Measurements from ENCODE around the gene LMF1. TPM values are rescaled to one million over a fixed set of nuclear protein-coding genes. Genes with fewer than 3 reads are reported as not detected.
"Not testable (repeated sequence)": the region's sequence is repeated elsewhere in the genome, so short reads cannot be mapped to it uniquely, and the experiment has no call there.

The LMF1 gene
- total RNA-seq, 2 experiments from 2014 or later, result 26.6 to 31.3 TPM

DNA sequence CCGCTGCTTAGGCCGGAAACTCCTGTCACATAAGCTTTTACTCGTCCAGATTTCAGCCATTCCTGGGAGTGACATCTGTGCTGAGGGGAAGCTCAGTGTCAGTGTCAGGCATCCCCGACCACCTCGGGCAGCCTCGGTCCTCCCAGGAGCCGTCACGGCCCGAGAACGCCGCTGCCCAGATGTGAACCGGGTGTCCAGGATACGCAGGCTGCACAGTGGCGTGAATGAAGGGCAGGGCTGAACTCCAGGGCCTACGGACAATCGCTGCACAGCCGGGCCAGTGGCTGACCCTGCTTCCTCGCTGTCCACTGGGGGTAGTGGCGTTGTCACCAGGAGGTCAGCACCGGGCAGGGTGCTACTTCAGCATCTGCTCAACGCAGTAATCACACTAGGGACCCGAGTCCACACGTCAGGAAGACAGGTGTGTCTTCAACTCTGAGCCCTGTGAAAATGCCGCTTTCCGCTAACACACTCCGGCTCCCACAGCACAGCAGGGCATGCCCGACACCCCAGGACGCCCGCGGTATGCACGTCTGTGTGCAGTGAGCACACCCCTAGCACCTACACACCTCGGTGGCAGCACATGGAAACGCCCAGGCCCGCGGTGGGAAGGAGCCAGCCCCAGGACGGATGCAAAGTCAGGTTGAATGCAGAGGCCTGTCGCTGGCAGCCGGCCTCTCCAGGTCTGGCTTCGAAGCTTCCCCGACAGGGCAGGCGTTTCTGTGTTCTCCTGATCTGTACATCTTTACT is 3.1 kb downstream of the LMF1 start:
- Mint-ChIP-seq H3K27me3 (peaks cover 3% of the 10 kb centered on the region), H3K36me3 (peaks cover 11% of the 10 kb centered on the region), H3K4me1 (peaks cover 22% of the 10 kb centered on the region), H3K4me3 (no peak overlapping the region), H3K9me3 (no peaks in the 10 kb centered on the region), H3K27ac (no peak overlapping the region)
- POLR2A ChIA-PET, result no interaction called here
- no peak for ATAC-seq (ENCODE audit: low read depth)
- DNase-seq, result no peak

DNA sequence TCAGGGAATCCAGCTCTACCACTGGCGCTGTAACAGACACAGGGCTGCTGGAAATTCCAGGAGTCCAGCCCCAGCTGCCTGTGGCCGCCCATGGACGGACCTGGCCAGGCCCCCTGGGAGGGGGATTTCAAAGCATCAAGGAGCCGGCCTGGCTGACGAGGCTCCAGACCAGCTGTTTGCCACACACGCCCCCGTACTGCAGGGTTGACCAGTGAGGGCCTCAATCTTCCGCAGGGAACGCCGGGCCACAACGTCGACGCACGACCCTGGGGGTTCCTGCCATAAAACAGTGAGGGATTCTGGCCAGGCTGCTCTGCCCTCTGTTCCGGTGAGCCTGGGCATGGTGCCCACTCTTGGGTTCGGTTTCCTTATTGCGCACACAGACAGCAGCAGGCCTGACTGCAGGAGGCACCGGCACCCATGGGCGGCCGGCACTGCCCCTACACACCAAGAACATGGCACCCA is 3.7 kb downstream of the LMF1 start:
- Mint-ChIP-seq H3K27ac (no peak overlapping the region), H3K36me3 (peaks cover 11% of the 10 kb centered on the region), H3K4me1 (peaks cover 22% of the 10 kb centered on the region), H3K4me3 (no peak overlapping the region), H3K27me3 (peaks cover 3% of the 10 kb centered on the region), H3K9me3 (no peaks in the 10 kb centered on the region)
- POLR2A ChIA-PET, result no interaction called here
- ATAC-seq (ENCODE audit: low read depth), result no peak
- no peak for DNase-seq

DNA sequence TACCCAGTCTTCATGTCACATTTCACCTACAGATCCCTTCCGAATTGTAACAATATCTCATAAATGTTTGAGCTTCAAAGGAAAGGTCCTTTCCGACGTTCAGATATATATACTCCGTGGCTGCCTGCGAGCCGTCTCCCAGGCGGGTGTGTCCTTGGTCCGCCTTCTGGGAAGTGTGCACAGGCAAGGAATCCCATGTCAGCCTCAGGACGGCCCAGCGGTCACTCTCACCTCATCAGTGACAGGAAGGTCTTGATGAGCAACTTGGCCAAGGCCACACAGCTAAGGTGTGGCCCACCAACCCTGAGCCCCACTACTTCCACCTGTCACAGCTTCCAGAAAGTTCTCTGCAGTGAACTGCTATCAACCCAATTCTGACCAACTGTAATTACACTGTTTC is 4.3 kb downstream of the LMF1 start:
- POLR2A ChIA-PET, result no interaction called here
- peaks cover 22% of the 10 kb centered on the region for H3K4me1 Mint-ChIP-seq
- no peaks in the 10 kb centered on the region for H3K9me3 Mint-ChIP-seq
- H3K4me3 Mint-ChIP-seq, result no peak overlapping the region
- H3K36me3 Mint-ChIP-seq, result peaks cover 11% of the 10 kb centered on the region
- no peak overlapping the region for H3K27ac Mint-ChIP-seq
- H3K27me3 Mint-ChIP-seq, result no peaks in the 10 kb centered on the region
- DNase-seq, result no peak
- no peak for ATAC-seq (ENCODE audit: low read depth)

DNA sequence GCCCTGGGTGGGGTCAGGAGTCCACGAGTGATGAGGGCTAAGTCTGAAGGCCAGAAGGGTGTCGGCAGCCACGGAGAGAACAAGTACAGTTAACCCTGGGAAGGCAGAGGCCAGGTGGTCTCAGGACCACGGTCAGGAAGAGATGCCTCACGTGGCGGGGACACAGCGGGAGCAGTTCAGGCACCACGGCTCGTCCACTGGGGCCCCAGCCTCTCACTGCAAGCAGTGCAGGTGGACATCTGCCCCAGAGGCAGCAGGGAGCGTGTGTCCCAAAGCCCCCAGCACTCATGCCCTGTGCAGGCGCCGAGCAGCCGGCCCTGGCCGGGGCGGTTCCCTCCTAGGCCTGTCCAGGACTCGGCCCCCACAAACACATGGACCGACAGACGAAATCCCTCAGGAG is 4.7 kb downstream of the LMF1 start:
- ATAC-seq (ENCODE audit: low read depth) (no peak), DNase-seq (no peak)
- no peaks in the 10 kb centered on the region for H3K27me3 Mint-ChIP-seq
- peaks cover 11% of the 10 kb centered on the region for H3K36me3 Mint-ChIP-seq
- POLR2A ChIA-PET, result no interaction called here
- H3K4me1 Mint-ChIP-seq, result peaks cover 20% of the 10 kb centered on the region
- no peak overlapping the region for H3K4me3 Mint-ChIP-seq
- H3K9me3 Mint-ChIP-seq, result no peaks in the 10 kb centered on the region
- no peak overlapping the region for H3K27ac Mint-ChIP-seq

DNA sequence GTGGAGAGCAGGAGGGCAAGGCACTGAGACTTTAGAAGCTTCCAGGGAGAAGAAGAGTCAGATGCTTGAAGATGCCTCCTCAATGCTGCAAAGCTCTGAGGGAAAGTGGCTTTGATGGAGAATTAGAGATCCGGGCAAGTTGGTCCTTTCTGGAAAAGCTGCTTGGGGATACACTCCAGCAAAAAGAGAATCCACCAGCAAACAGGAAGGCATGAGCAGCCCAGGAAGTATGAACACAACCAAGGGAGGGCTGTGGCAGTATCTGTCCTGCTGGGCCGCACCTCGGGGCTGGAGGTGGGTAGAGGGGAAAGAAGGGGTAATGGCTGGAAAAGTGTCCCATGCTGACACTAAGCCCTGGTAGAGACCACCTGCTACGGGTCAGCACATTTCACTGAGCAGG is 5.3 kb downstream of the LMF1 start:
- Mint-ChIP-seq H3K9me3 (no peaks in the 10 kb centered on the region), H3K27ac (no peak overlapping the region), H3K36me3 (peaks cover 11% of the 10 kb centered on the region), H3K4me3 (no peak overlapping the region), H3K27me3 (no peaks in the 10 kb centered on the region), H3K4me1 (peaks cover 20% of the 10 kb centered on the region)
- POLR2A ChIA-PET, result interaction anchor here (0.6 kb wide), 1 partner anchor 455 kb away, joined by 5 read pairs; the partner anchor contains the start of gene UQCC4
- no peak for ATAC-seq (ENCODE audit: low read depth)
- DNase-seq, result no peak

DNA sequence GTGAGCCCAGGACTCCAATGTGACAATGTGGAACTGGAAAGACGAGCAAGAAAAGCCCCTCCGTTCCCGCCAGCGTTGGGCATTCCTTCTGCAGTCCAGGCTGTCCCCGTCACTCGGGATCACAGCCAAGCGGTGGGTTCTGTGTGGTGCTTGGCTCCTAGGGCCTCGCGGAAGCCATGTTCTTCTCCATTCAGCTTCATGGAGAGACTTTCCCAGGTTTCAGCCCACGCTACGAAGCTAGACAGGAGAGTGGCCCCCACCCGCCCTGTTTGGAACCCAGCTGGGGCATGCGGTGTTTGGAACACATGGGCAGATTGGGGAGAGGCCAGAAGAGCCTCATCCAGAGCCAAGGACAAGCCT is 5.8 kb downstream of the LMF1 start:
- POLR2A ChIA-PET, result interaction anchor here (0.6 kb wide), 1 partner anchor 456 kb away, joined by 5 read pairs; the partner anchor contains the start of gene UQCC4
- ATAC-seq (ENCODE audit: low read depth) (no peak), DNase-seq (no peak)
- no peak overlapping the region for H3K4me3 Mint-ChIP-seq
- H3K27ac Mint-ChIP-seq, result no peak overlapping the region
- H3K36me3 Mint-ChIP-seq, result peaks cover 11% of the 10 kb centered on the region
- H3K4me1 Mint-ChIP-seq, result peaks cover 20% of the 10 kb centered on the region
- H3K27me3 Mint-ChIP-seq, result no peaks in the 10 kb centered on the region
- H3K9me3 Mint-ChIP-seq, result no peaks in the 10 kb centered on the region

DNA sequence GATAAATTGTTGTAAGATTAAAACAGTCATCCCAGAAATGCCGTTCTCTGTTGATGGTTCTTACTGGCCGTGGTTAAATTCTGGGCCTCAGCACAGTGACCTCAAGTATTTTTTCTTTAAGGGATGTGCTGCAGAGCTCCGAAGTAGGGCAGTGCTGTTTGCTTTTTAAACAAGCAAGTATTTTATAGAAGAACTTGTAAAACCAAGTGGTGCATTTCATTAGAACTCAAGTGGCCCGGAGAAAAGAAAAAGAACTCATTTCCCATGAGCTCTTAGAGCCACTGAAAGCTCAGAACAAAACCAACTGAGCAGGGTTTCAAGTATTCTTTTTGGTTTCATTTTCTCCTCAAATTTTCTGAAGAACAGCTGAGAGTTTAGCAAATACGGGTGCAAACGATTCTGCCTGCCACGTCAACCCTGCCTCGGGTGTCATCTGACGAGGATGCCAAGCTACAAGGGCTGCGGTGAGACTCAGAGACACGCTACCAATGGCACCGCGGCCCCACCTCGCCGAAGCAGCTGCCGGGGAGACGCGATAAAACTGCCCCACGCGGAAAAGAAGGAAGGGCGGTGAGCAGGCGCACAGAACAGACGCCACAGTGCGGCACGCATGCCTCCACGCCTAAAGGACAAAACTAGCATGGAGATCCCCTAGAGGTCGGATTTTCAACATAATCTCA is 6.3 kb downstream of the LMF1 start:
- no peaks in the 10 kb centered on the region for H3K27me3 Mint-ChIP-seq
- no peak for ATAC-seq (ENCODE audit: low read depth)
- peaks cover 11% of the 10 kb centered on the region for H3K36me3 Mint-ChIP-seq
- peaks cover 17% of the 10 kb centered on the region for H3K4me1 Mint-ChIP-seq
- no peaks in the 10 kb centered on the region for H3K9me3 Mint-ChIP-seq
- POLR2A ChIA-PET, result interaction anchor here (0.6 to 1.2 kb wide), 2 partner anchors 15 to 416 kb away, joined by 3 read pairs; no protein-coding TSS in a partner anchor
- no peak for DNase-seq
- H3K27ac Mint-ChIP-seq, result peak overlapping the region; percentile 77
- no peak overlapping the region for H3K4me3 Mint-ChIP-seq

DNA sequence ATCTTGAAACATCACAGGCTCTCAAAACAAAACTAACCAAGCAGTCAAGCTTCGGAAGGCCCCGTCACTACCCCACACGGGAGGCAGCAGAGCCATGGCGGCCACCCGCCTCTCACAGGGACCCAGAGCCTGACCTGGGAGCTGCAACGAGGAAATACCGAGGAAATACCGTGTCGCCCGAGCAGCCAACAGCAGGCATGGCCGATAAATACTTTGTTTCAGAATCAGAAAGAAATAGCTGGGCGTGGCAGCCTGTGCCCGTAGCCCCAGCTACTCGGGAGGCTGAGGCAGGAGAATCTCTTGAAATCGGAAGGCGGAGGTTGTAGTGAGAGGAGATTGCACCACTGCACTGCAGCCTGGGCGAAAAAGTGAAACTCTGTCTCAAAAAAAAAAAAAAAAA is 6.9 kb downstream of the LMF1 start:
- DNase-seq (no peak), ATAC-seq (ENCODE audit: low read depth) (no peak)
- Mint-ChIP-seq H3K27me3 (no peaks in the 10 kb centered on the region), H3K4me3 (peak overlapping the region; percentile 20), H3K9me3 (no peaks in the 10 kb centered on the region), H3K36me3 (peaks cover 11% of the 10 kb centered on the region), H3K4me1 (peaks cover 17% of the 10 kb centered on the region), H3K27ac (peak overlapping the region; percentile 72)
- POLR2A ChIA-PET, result interaction anchor here (0.6 to 1.2 kb wide), 2 partner anchors 15 to 417 kb away, joined by 3 read pairs; no protein-coding TSS in a partner anchor

DNA sequence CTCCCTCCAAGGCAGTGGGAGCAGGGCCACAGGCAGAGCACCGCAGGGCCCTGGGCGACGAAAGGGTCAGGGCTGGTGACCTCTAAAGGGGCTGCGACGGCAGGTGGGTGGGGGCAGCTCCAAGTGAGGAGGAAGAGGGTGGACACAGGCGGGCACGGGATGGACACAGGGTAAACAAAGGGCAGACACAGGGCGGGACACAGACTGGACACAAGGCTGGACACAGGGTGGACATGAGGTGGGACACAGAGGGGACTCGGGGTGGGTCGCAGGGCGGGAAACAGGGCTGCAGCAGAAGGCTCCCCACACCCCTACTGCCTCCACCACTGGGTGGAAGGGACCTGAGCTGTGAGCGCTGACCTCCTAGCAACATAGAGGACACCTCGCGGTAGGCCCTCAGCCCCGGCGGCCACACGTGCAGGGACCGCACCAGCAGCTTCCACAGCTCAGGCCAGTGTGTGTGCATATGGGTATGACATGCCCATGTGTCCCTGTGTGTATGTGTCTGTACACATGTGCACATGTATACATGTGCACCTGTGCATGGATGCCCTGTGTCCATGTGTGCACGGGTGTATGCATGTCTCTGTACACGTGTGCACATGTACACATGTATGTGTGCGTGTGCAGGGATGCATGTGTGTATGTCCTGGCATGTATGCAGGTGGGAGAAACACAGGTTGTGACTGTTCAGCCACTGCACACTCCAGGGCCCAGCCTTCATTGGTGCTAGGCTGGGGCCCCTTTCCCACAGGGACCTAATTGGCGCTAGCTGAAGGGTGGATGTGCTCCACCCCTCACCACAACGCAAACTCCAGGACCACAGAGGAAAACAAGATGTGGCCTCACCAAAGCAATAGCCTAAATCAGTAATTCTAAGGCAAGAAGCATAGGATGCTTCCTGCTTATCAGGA is 7.6 kb downstream of the LMF1 start:
- POLR2A ChIA-PET, result interaction anchor here (1.2 kb wide), 1 partner anchor 16 kb away, joined by 3 read pairs; no protein-coding TSS in a partner anchor
- peak; percentile 56 for ATAC-seq (ENCODE audit: low read depth)
- DNase-seq, result no peak
- H3K4me3 Mint-ChIP-seq, result no peak overlapping the region
- H3K27ac Mint-ChIP-seq, result peak overlapping the region; percentile 72
- no peaks in the 10 kb centered on the region for H3K27me3 Mint-ChIP-seq
- peaks cover 11% of the 10 kb centered on the region for H3K36me3 Mint-ChIP-seq
- H3K9me3 Mint-ChIP-seq, result no peaks in the 10 kb centered on the region
- peaks cover 12% of the 10 kb centered on the region for H3K4me1 Mint-ChIP-seq

DNA sequence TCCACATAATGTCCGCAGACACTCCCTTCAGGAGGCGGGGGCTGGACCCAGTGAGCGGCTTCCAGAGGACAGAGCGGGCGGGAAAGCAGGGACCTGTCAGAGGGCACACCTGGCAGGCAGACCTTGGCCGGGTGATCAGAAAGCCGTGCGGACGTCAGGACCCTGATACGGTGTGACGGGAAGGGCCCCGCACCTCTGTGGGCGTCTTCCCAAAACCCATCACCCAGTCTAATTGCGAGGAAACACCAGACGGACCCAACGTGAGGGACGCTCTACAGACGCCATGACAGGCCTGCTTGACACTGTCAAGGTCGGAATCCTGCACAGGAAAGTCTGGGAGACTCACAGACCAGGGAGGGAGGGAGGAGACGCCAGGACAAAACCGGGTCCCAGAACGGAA is 8.4 kb downstream of the LMF1 start:
- DNase-seq (no peak), ATAC-seq (ENCODE audit: low read depth) (no peak)
- no peaks in the 10 kb centered on the region for H3K27me3 Mint-ChIP-seq
- H3K27ac Mint-ChIP-seq, result no peak overlapping the region
- no peak overlapping the region for H3K4me3 Mint-ChIP-seq
- POLR2A ChIA-PET, result no interaction called here
- peaks cover 12% of the 10 kb centered on the region for H3K4me1 Mint-ChIP-seq
- peaks cover 11% of the 10 kb centered on the region for H3K36me3 Mint-ChIP-seq
- no peaks in the 10 kb centered on the region for H3K9me3 Mint-ChIP-seq

DNA sequence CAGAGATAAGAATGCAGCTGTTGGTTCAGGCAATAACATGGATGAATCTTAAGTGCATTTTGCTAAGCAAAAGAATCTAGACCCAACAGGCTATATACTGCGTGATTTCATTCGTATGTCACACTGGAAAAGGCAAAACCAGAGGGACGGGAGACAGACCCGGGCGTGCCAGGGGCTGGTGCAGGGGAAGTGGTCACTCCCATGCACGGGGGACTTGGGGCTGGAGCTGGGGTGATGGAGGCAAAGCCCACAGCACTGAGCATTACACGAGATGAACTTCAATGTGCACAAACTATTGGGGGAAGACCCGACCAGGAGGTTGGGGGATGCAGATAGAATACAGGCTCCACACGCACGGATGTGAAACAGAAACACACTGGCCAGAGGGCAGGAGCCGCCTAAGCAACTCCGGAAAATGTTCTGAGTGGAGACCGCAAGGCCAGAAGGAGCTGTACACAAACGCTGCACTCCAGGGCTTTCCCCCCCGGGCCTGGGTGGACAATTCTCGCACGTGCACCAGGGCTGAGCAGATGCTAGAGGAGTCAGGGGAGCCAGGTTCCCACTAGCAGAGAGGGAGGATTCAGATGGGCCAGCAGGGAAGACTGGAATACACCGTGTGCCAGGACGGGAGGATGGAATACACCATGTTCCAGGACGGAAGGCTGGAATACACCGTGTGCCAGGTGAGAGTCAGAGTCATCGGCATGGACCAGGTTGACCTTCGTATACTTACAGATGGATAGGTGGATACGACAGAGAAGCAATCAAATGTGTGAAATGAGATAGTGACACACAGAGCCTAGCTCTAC is 11.3 kb downstream of the LMF1 start:
- Mint-ChIP-seq H3K9me3 (no peaks in the 10 kb centered on the region), H3K27me3 (no peaks in the 10 kb centered on the region), H3K4me1 (peaks cover 9% of the 10 kb centered on the region), H3K4me3 (no peak overlapping the region), H3K27ac (no peak overlapping the region), H3K36me3 (no peaks in the 10 kb centered on the region)
- POLR2A ChIA-PET, result no interaction called here
- ATAC-seq (ENCODE audit: low read depth) (no peak), DNase-seq (no peak)

DNA sequence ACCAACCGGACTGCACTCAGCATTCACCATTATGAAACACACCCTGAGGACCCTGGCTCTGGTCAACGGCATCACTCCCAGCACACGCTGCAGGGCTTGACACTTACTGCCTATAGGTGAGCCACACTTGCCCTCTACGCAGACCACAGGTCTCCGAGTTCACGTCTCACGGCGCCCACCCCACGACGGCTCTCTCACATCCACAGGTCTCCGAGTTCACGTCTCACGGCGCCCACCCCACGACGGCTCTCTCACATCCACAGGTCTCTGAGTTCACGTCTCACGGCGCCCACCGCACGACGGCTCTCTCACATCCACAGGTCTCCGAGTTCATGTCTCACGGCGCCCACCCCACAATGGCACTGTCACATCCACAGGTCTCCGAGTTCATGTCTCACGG is 15.0 kb downstream of the LMF1 start:
- H3K4me1 Mint-ChIP-seq; DNase-seq; H3K4me3 Mint-ChIP-seq; H3K27ac Mint-ChIP-seq; ATAC-seq (ENCODE audit: low read depth); H3K36me3 Mint-ChIP-seq; H3K9me3 Mint-ChIP-seq; POLR2A ChIA-PET; H3K27me3 Mint-ChIP-seq: not testable (repeated sequence)

DNA sequence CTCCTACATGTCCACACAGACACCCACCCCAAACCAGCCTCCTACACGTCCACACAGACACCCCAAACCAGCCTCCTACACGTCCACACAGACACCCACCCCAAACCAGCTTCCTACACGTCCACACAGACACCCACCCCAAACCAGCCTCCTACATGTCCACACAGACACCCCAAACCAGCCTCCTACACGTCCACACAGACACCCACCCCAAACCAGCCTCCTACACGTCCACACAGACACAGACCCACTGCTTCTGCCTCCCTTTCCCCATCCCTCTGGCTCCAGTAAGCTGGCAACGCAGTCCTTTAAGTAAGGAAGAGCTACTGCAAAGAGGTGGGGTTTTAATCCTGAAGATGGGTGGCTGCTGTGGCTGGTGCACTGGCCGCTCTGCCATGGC is 17.0 kb downstream of the LMF1 start:
- H3K9me3 Mint-ChIP-seq; H3K4me1 Mint-ChIP-seq; DNase-seq; H3K27me3 Mint-ChIP-seq; POLR2A ChIA-PET; H3K27ac Mint-ChIP-seq; H3K4me3 Mint-ChIP-seq; H3K36me3 Mint-ChIP-seq; ATAC-seq (ENCODE audit: low read depth): not testable (repeated sequence)

Data from activated naive CD8-positive, alpha-beta T cell treated with anti-CD3 and anti-CD28 coated beads, Interleukin-2, amount 10 ng/mL, durations not matched to agents 7 days and 5 days (primary cell).